ENCODE data around the gene DNAJC12. TPM values are rescaled to one million over a fixed set of nuclear protein-coding genes. Genes with fewer than 3 reads are reported as not detected.

DNAJC12 gene
- total RNA-seq, 1 experiment from 2014 or later: 15.5 TPM

GRCh38 chr10:67790534-67791408 lies 47.2 kb downstream of the DNAJC12 start:
- TF ChIP-seq EZH2 (IDR thresholded peaks at IDR 0.05; ENCODE audit: low read length, unreplicated experiment) (no peak), EZH2phosphoT487 (IDR thresholded peaks at IDR 0.05; ENCODE audit: borderline replicate concordance, low read length) (no peak), CTCF (conservative IDR thresholded peaks at IDR 0.05; ENCODE audit: low read depth, low read length) (no peak)

GRCh38 chr10:67789769-67790168 lies 48.2 kb downstream of the DNAJC12 start:
- Histone ChIP-seq H4K20me1 (ENCODE audit: low read length) (no peaks in the 10 kb centered on the region), H3K9ac (ENCODE audit: low read length) (no peak overlapping the region), H2AFZ (ENCODE audit: low read length) (no peak overlapping the region), H3K36me3 (ENCODE audit: low read depth, low read length) (no peaks in the 10 kb centered on the region), H3K4me2 (ENCODE audit: low read length) (no peak overlapping the region), H3K79me2 (ENCODE audit: low read length) (no peaks in the 10 kb centered on the region), H3F3A (ENCODE audit: low read length, unreplicated experiment) (no peaks in the 10 kb centered on the region), H3K27ac (ENCODE audit: low read length) (no peak overlapping the region), H3K27me3 (ENCODE audit: low read length) (no peaks in the 10 kb centered on the region), H3K4me1 (ENCODE audit: insufficient read depth, low read length) (peaks cover 8% of the 10 kb centered on the region; the same call in 1 of the 2 replicates), H3K9me3 (ENCODE audit: low read length) (no peaks in the 10 kb centered on the region), H3K4me3 (ENCODE audit: low read length) (no peak overlapping the region), H3K9me2 (replicated peaks; ENCODE audit: low read length) (no peaks in the 10 kb centered on the region)
- DNase-seq (no peak), ATAC-seq (no peak)
- TF ChIP-seq EZH2 (IDR thresholded peaks at IDR 0.05; ENCODE audit: low read length, unreplicated experiment): no peak
- POLR2A ChIA-PET (ENCODE audit: unreplicated experiment): interaction anchor here (0.6 kb wide), 1 partner anchor 8 kb away, joined by 4 read pairs; no protein-coding TSS in a partner anchor
- CTCF ChIA-PET: no interaction called here
- intact Hi-C loops (cut with micrococcal nuclease): no loop called here
- BruUV-seq (replicated peaks): no TSS peak

More at GRCh38 chr10:67790534-67791408, 47.2 kb downstream of the DNAJC12 start:
- H3K9ac ChIP-seq (ENCODE audit: low read length): no peak overlapping the region
- H3K9me2 ChIP-seq (replicated peaks; ENCODE audit: low read length): no peaks in the 10 kb centered on the region
- ATAC-seq (peak; percentile 5; the same call in 1 of the 2 replicates), DNase-seq (no peak)
- H4K20me1 ChIP-seq (ENCODE audit: low read length): no peaks in the 10 kb centered on the region
- H3K79me2 ChIP-seq (ENCODE audit: low read length): no peaks in the 10 kb centered on the region
- ChIA-PET POLR2A (ENCODE audit: unreplicated experiment) (interaction anchor here (0.5 kb wide), 1 partner anchor 25 kb away, joined by 3 read pairs; no protein-coding TSS in a partner anchor), CTCF (no interaction called here)
- no peak overlapping the region for H3K4me2 ChIP-seq (ENCODE audit: low read length)
- H3K27ac ChIP-seq (ENCODE audit: low read length): no peak overlapping the region
- H3K4me1 ChIP-seq (ENCODE audit: insufficient read depth, low read length): peaks cover 8% of the 10 kb centered on the region; the same call in 1 of the 2 replicates
- no peaks in the 10 kb centered on the region for H3F3A ChIP-seq (ENCODE audit: low read length, unreplicated experiment)
- BruUV-seq (replicated peaks): TSS peak; percentile 32
- no peaks in the 10 kb centered on the region for H3K36me3 ChIP-seq (ENCODE audit: low read depth, low read length)
- H3K4me3 ChIP-seq (ENCODE audit: low read length): no peak overlapping the region
- intact Hi-C loops (cut with micrococcal nuclease): no loop called here
- H2AFZ ChIP-seq (ENCODE audit: low read length): no peak overlapping the region
- no peaks in the 10 kb centered on the region for H3K9me3 ChIP-seq (ENCODE audit: low read length)
- no peaks in the 10 kb centered on the region for H3K27me3 ChIP-seq (ENCODE audit: low read length)

- Histone ChIP-seq H3K9me3 (ENCODE audit: low read length) (no peaks in the 10 kb centered on the region), H3F3A (ENCODE audit: low read length, unreplicated experiment) (no peaks in the 10 kb centered on the region), H3K9me2 (replicated peaks; ENCODE audit: low read length) (no peaks in the 10 kb centered on the region), H3K36me3 (ENCODE audit: low read depth, low read length) (no peaks in the 10 kb centered on the region), H2AFZ (ENCODE audit: low read length) (peak overlapping the region; percentile 56), H3K9ac (ENCODE audit: low read length) (peak overlapping the region; percentile 14), H4K20me1 (ENCODE audit: low read length) (no peaks in the 10 kb centered on the region), H3K4me2 (ENCODE audit: low read length) (peak overlapping the region; percentile 43), H3K27me3 (ENCODE audit: low read length) (no peaks in the 10 kb centered on the region), H3K79me2 (ENCODE audit: low read length) (no peaks in the 10 kb centered on the region), H3K27ac (ENCODE audit: low read length) (no peak overlapping the region), H3K4me1 (ENCODE audit: insufficient read depth, low read length) (peaks cover 8% of the 10 kb centered on the region; the same call in 1 of the 2 replicates), H3K4me3 (ENCODE audit: low read length) (no peak overlapping the region)
- POLR2A ChIA-PET (ENCODE audit: unreplicated experiment): interaction anchor here (0.5 to 0.7 kb wide), 3 partner anchors 97 to 126 kb away, joined by 3 to 6 read pairs (median 3); no protein-coding TSS in a partner anchor
- CTCF ChIA-PET: interaction anchor here (0.6 to 1.9 kb wide), 18 partner anchors 8 to 415 kb away, joined by 3 to 21 read pairs (median 4); partner anchors contain the start of genes DNAJC12 and SIRT1
- peak; percentile 89 for ATAC-seq
- TF ChIP-seq CTCF (conservative IDR thresholded peaks at IDR 0.05; ENCODE audit: low read depth, low read length) (peak; percentile 99), EZH2 (IDR thresholded peaks at IDR 0.05; ENCODE audit: low read length, unreplicated experiment) (no peak), EZH2phosphoT487 (IDR thresholded peaks at IDR 0.05; ENCODE audit: borderline replicate concordance, low read length) (no peak)
- intact Hi-C loops (cut with micrococcal nuclease): loop anchor here (1.0 kb wide), 4 partner anchors 30 to 96 kb away; partner anchors contain the start of genes DNAJC12 and SIRT1
- DNase-seq: peak; percentile 94
- BruUV-seq (replicated peaks): no TSS peak
Observed at GRCh38 chr10:67788028-67788886, 49.7 kb downstream of the DNAJC12 start.

Measured in PC-3 (cell line).